Ovary (tissue), 9 donors: ENCODE data around the gene CCIN. TPM values are rescaled to one million over a fixed set of nuclear protein-coding genes. Genes with fewer than 3 reads are reported as not detected.

Source experiments
- DNase-seq, 5 donors: peaks; one replicate each; pipeline ENCODE4 v3.0.0-alpha.2; 2019 to 2020
- H3K27ac ChIP-seq, 2 donors: fragments of 200-600 bp; one replicate each; pipeline versions ENCODE4 v1.5.1 to v1.8.0; 2019 to 2022
- H3K27me3 ChIP-seq: fragments of 200-600 bp; one replicate; pipeline ENCODE4 v1.8.0; 2022
- H3K36me3 ChIP-seq: fragments of 200-600 bp; sonication (generic); one replicate; pipeline ENCODE4 v1.5.1; 2019
- H3K4me1 ChIP-seq: one replicate; pipeline ENCODE4 v1.8.1; 2013; ENCODE audit warnings: mild to moderate bottlenecking, moderate library complexity; ENCODE audit not compliant: insufficient read depth
- H3K4me3 ChIP-seq: fragments of 200-600 bp; sonication (generic); one replicate; pipeline ENCODE4 v1.5.1; 2017
- H3K9me3 ChIP-seq, 2 donors: fragments of 200-600 bp in 1 of 2; sonication (generic) in 1 of 2; one replicate each; pipeline versions ENCODE4 v1.5.1 to v1.8.1; 2013 to 2019; ENCODE audit warnings: mild to moderate bottlenecking in 1 of 2, moderate library complexity in 1 of 2
- CTCF ChIP-seq, 3 donors: fragments of 450-650 bp in 2 of 3; fragments of 200-600 bp in 1 of 3; IDR thresholded peaks; one replicate each; pipeline versions ENCODE4 v1.5.1 to v1.8.0; 2016 to 2022; ENCODE audit warnings: antibody characterized with exemption in 3 of 3, mild to moderate bottlenecking in 1 of 3
- EP300 ChIP-seq: sonication (generic); formaldehyde crosslinking; IDR thresholded peaks from one replicate; pipeline ENCODE4 v1.6.1; 2017; ENCODE audit warnings: antibody characterized with exemption
- POLR2A ChIP-seq: fragments of 450-650 bp; IDR thresholded peaks from one replicate; pipeline ENCODE4 v1.6.1; 2017; ENCODE audit warnings: antibody characterized with exemption, mild to moderate bottlenecking, moderate library complexity
- WGBS, 3 donors: extraction: QIAGEN DNeasy Blood & Tissue Kit in 1 of 3; methylation state at CpG; one replicate each; pipeline versions ENCODE4 v1.1.5 to v1.1.7; 2013 to 2017; 5-methylcytosine and 5-hydroxymethylcytosine counted together
- intact Hi-C, 4 donors: fragments of 100-400 bp; cut with DNase I; formaldehyde crosslinking; loops; one replicate each; pipeline versions ENCODE4 v1.11.0 to v1.15.1; 2022 to 2023
- polyA plus RNA-seq, 2 donors: library from polyadenylated mRNA; stranded (reverse); fragments of 200-250 nt in 1 of 2; fragments of 350-450 nt in 1 of 2; fragmentation: Illumina TruSeq in 1 of 2; extraction: RNeasy Lipid Tissue Mini Kit (QIAGEN cat#74804) in 1 of 2; gene quantifications; one replicate each; pipeline ENCODE4 v1.2.3, GENCODE V29; 2013 to 2014
- total RNA-seq, 7 donors: library from RNA; depleted of rRNA in 2 of 7; stranded (reverse); fragments of >200 nt in 2 of 7; fragmentation: NEBNext Ultra II Directional in 3 of 7; extraction: Animal tissue kit (Norgen Biotek cat#: 25700) in 3 of 7; gene quantifications; one replicate each; pipeline versions ENCODE4 v1.1.0 to v1.2.4, GENCODE V29; 2016 to 2023
- donor health status: DM: no; HTN: no; CAD: no; lungs with moderate emphysema.
- donor health status: DM: no; HTN: no; CAD: no.
- donor health status: Bipolar disorder and iron deficiency.
- donor health status: DM: yes; HTN: yes; CAD: no.
- donor health status: DM: no; HTN: no; CAD: no.
- donor health status: DM: yes; HTN: yes; CAD: no.

Gene CCIN
- total and polyA plus RNA-seq, 9 donors = 0.15 to 0.33 (median 0.28) TPM; not detected in 5

GRCh38 chr9:36140086-36141084, 28.8 kb upstream of the CCIN start:
- H3K4me1 ChIP-seq = peaks cover 16% of the 10 kb centered on the region
- no peak for TF ChIP-seq POLR2A
- TF ChIP-seq CTCF (IDR thresholded peaks at IDR 0.05) = no peak
- no peak for TF ChIP-seq EP300
- intact Hi-C loops = loop anchor here in 1 of 4 donors (2.0 kb wide), 1 partner anchor 20 kb away; no protein-coding TSS in a partner anchor
- H3K9me3 ChIP-seq = no peaks in the 10 kb centered on the region
- no peaks in the 10 kb centered on the region for H3K27me3 ChIP-seq
- peak in 1 of 5 donors; percentile 7 for DNase-seq
- WGBS, 3 donors = 83 to 93% (median 91%) methylated on average over 11 of the region's 11 CpGs
- no peak overlapping the region for H3K27ac ChIP-seq
- no peak overlapping the region for H3K4me3 ChIP-seq
- no peaks in the 10 kb centered on the region for H3K36me3 ChIP-seq

GRCh38 chr9:36141288-36141687, 27.9 kb upstream of the CCIN start:
- Histone ChIP-seq H3K27me3 (no peaks in the 10 kb centered on the region), H3K36me3 (no peaks in the 10 kb centered on the region), H3K4me1 (peaks cover 16% of the 10 kb centered on the region), H3K27ac (no peak overlapping the region), H3K4me3 (no peak overlapping the region), H3K9me3 (no peaks in the 10 kb centered on the region)
- no peak for TF ChIP-seq EP300
- TF ChIP-seq POLR2A = no peak
- TF ChIP-seq CTCF (IDR thresholded peaks at IDR 0.05) = no peak
- DNase-seq = peak in 1 of 5 donors; percentile 28
- WGBS, 3 donors = 65 to 82% (median 73%) methylated on average over 4 of the region's 4 CpGs
- intact Hi-C loops = loop anchor here in 1 of 4 donors (2.0 kb wide), 1 partner anchor 20 kb away; no protein-coding TSS in a partner anchor

- TF ChIP-seq EP300 (no peak), CTCF (IDR thresholded peaks at IDR 0.05) (no peak), POLR2A (no peak)
- Histone ChIP-seq H3K27ac (no peak overlapping the region), H3K9me3 (no peaks in the 10 kb centered on the region), H3K36me3 (no peaks in the 10 kb centered on the region), H3K27me3 (no peaks in the 10 kb centered on the region), H3K4me3 (no peak overlapping the region), H3K4me1 (peaks cover 16% of the 10 kb centered on the region)
- intact Hi-C loops = loop anchor here in 1 of 4 donors (2.0 kb wide), 1 partner anchor 19 kb away; no protein-coding TSS in a partner anchor
- no peak for DNase-seq
- WGBS, 3 donors = 93 to 97% (median 94%) methylated on average over 7 of the region's 7 CpGs
Measured at GRCh38 chr9:36141761-36142160, 27.4 kb upstream of the CCIN start.

- H3K36me3 ChIP-seq = no peaks in the 10 kb centered on the region
- H3K27me3 ChIP-seq = no peaks in the 10 kb centered on the region
- TF ChIP-seq POLR2A = no peak
- TF ChIP-seq EP300 = no peak
- no peak for DNase-seq
- H3K27ac ChIP-seq = peak overlapping the region; percentile 33 to 39
- no peaks in the 10 kb centered on the region for H3K9me3 ChIP-seq
- WGBS, 3 donors = 41 to 48% (median 47%) methylated on average over 12 of the region's 12 CpGs
- peaks cover 11% of the 10 kb centered on the region for H3K4me1 ChIP-seq
- no peak overlapping the region for H3K4me3 ChIP-seq
- intact Hi-C loops = no loop called here
Measured at GRCh38 chr9:36142510-36143244, 26.5 kb upstream of the CCIN start.
